ENCODE data around the gene JARID2.

DNA sequence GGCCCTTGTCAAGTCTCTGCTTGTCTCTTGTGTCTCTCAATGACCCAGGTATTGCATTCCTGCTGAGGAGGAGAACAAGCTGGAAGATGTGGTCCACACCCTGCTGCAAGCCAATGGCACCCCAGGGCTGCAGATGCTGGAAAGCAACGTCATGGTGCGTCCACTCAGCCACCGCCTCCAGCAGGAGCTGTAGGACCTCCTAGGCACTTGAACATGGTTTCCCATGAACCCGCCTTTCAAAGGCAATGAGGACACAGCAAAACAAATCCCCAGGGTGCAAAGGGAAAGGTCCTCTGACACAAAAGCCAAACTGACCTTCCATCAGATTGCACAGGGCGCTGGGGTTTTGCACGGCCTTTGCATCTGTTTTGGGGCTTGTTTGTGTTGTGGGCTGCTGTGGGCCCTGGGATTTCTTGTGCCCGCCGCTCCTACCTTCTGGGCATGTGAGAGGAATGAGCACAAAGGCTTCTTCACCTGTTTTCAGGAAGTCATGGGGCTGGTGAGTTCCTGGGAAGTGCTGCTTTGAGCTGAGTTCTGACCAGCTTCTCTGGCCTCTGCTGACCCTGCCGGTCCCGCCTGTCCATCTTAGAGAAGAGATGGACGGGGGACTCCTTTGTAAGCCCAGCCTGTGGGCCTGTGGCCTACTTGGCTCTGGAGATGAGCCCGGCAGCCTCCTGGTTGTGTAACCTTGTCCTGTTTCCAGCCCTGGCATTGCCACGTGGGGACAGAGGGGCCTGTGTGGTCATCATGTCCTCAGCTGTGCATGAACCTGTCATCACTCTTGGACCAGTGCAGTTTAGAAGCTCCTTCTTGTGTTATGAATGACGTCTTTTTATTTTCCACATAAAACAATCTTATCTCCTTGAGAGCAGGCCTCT, 265.6 kb downstream of the JARID2 start:
- TF ChIP-seq POLR2A (IDR thresholded peaks at IDR 0.05) = no peak
- TF ChIP-seq, protein P1, sequence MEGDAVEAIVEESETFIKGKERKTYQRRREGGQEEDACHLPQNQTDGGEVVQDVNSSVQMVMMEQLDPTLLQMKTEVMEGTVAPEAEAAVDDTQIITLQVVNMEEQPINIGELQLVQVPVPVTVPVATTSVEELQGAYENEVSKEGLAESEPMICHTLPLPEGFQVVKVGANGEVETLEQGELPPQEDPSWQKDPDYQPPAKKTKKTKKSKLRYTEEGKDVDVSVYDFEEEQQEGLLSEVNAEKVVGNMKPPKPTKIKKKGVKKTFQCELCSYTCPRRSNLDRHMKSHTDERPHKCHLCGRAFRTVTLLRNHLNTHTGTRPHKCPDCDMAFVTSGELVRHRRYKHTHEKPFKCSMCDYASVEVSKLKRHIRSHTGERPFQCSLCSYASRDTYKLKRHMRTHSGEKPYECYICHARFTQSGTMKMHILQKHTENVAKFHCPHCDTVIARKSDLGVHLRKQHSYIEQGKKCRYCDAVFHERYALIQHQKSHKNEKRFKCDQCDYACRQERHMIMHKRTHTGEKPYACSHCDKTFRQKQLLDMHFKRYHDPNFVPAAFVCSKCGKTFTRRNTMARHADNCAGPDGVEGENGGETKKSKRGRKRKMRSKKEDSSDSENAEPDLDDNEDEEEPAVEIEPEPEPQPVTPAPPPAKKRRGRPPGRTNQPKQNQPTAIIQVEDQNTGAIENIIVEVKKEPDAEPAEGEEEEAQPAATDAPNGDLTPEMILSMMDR (IDR thresholded peaks at IDR 0.05) = no peak
